ENCODE results near the gene ANKRD6. TPM values are rescaled to one million over a fixed set of nuclear protein-coding genes. Genes with fewer than 3 reads are reported as not detected.

The ANKRD6 gene
- total RNA-seq, 1 experiment from 2014 or later, result 13.9 TPM

GRCh38 chr6:89436226-89436625 lies 3.3 kb downstream of the ANKRD6 start (continued):
- no peak for TF ChIP-seq MLX (CRISPR knock-in tag; IDR thresholded peaks at IDR 0.05)
- TF ChIP-seq EMX1 (CRISPR knock-in tag; IDR thresholded peaks at IDR 0.05), result no peak
- TF ChIP-seq ZNF396 (CRISPR knock-in tag; IDR thresholded peaks at IDR 0.05; ENCODE audit: borderline replicate concordance), result no peak
- TF ChIP-seq AFF4 (CRISPR knock-in tag; IDR thresholded peaks at IDR 0.05; ENCODE audit: borderline replicate concordance), result no peak
- no peak for TF ChIP-seq NFE2L1 (CRISPR knock-in tag; IDR thresholded peaks at IDR 0.05)
- no peak for TF ChIP-seq ZNF232 (CRISPR knock-in tag; IDR thresholded peaks at IDR 0.05)

- Mint-ChIP-seq H3K27ac (no peak overlapping the region), H3K4me3 (no peak overlapping the region), H3K27me3 (ENCODE audit: low read depth) (peaks cover 77% of the 10 kb centered on the region), H3K36me3 (no peaks in the 10 kb centered on the region), H3K9me3 (peaks cover 15% of the 10 kb centered on the region), H3K4me1 (peaks cover 26% of the 10 kb centered on the region)
- ATAC-seq, result no peak
- TF ChIP-seq USF2 (CRISPR knock-in tag; IDR thresholded peaks at IDR 0.05), result peak; percentile 60
- no peak for TF ChIP-seq ZNF416 (CRISPR knock-in tag; IDR thresholded peaks at IDR 0.05)
- ChIA-PET CTCF (interaction anchor here (0.8 kb wide), 1 partner anchor 127 kb away, joined by 3 read pairs; no protein-coding TSS in a partner anchor), POLR2A (no interaction called here)
- DNase-seq (ENCODE audit: low spot score), result no peak
Observed at GRCh38 chr6:89438248-89438647, 5.3 kb downstream of the ANKRD6 start.

- ATAC-seq, result no peak
- Mint-ChIP-seq H3K4me3 (no peak overlapping the region), H3K27ac (no peak overlapping the region), H3K4me1 (peaks cover 22% of the 10 kb centered on the region), H3K27me3 (ENCODE audit: low read depth) (peaks cover 73% of the 10 kb centered on the region), H3K9me3 (peaks cover 15% of the 10 kb centered on the region), H3K36me3 (no peaks in the 10 kb centered on the region)
- POLR2A ChIA-PET, result no interaction called here
- TF ChIP-seq ELF4 (CRISPR knock-in tag; IDR thresholded peaks at IDR 0.05; ENCODE audit: low read depth), result no peak
- no peak for TF ChIP-seq CTCF (IDR thresholded peaks at IDR 0.05)
- no peak for TF ChIP-seq FOXP4 (CRISPR knock-in tag; IDR thresholded peaks at IDR 0.05)
- TF ChIP-seq RELA (CRISPR knock-in tag; IDR thresholded peaks at IDR 0.05; ENCODE audit: borderline replicate concordance), result no peak
- TF ChIP-seq ZNF317 (CRISPR knock-in tag; IDR thresholded peaks at IDR 0.05; ENCODE audit: borderline replicate concordance, low read depth), result no peak
- TF ChIP-seq ZBTB43 (CRISPR knock-in tag; IDR thresholded peaks at IDR 0.05), result no peak
- DNase-seq (ENCODE audit: low spot score), result no peak
- CTCF ChIA-PET, result no interaction called here
Observed at GRCh38 chr6:89439014-89439413, 6.1 kb downstream of the ANKRD6 start.
